Measurements from ENCODE around the gene SBNO2. TPM values are rescaled to one million over a fixed set of nuclear protein-coding genes. Genes with fewer than 3 reads are reported as not detected.
A peak's percentile ranks its signal among the peaks of the same experiment; 100 is the strongest.

Gene SBNO2
- total and polyA plus RNA-seq, 4 donors, result 2.2 to 25.0 (median 15.0) TPM

DNA sequence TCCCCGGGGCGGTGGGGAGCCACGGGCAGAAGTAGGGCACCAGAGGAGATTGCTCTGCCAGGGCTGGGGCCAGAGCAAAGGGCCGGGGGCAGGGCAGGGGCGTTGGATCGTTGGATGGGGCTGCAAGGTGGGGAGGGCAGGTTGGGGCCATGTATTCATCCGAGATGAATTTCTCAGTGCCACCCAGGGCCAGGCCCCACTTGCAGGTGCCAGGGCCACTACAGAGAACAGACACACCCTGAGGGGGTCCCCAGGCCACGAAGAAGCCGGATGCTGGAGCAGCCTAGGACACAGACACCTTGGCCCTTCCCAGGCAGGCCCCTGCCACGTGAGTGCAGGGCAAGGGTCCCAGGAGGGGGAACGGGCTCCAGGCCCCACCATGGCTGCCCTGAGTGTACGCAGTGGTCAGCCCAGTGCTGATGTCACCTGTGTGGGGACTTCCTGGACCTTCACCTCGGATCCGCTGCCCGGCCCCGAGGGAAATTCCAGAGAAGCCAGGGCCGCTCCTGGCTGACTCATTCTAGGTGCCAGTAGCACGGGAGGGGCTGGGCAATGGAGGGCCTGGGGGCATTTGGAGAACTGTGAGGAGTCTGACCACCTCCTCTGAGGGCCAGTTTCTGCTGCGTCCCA lies 9.6 kb upstream of the SBNO2 start:
- Histone ChIP-seq H3K4me3 (ENCODE audit: low read depth in 1 of 3, low read length in 3 of 3) (no peak overlapping the region), H3K9me3 (ENCODE audit: control insufficient read depth in 4 of 4, low read length in 3 of 4) (no peaks in the 10 kb centered on the region), H3K27ac (ENCODE audit: low read depth in 1 of 2, low read length in 2 of 2) (no peak overlapping the region), H3K9ac (ENCODE audit: low read depth in 1 of 2, low read length in 2 of 2) (no peak overlapping the region), H3K27me3 (ENCODE audit: control insufficient read depth in 4 of 4, insufficient read depth in 4 of 4, low read length in 3 of 4) (no peaks in the 10 kb centered on the region), H3K4me1 (ENCODE audit: control insufficient read depth in 4 of 4, insufficient read depth in 4 of 4, low read length in 3 of 4) (peaks cover 0 to 7% (median 4%) of the 10 kb centered on the region in 4 donors), H3K36me3 (ENCODE audit: control insufficient read depth in 4 of 4, insufficient read depth in 3 of 4, low read depth in 1 of 4, low read length in 3 of 4) (no peaks in the 10 kb centered on the region)
- DNase-seq (ENCODE audit: low spot score), result no peak
- TF ChIP-seq SP1 (IDR thresholded peaks at IDR 0.05) (peak; percentile 63), FOXA2 (IDR thresholded peaks at IDR 0.05) (no peak), FOXA1 (IDR thresholded peaks at IDR 0.05) (no peak), RAD21 (IDR thresholded peaks at IDR 0.05) (no peak), HNF4A (conservative IDR thresholded peaks at IDR 0.05) (peak; percentile 61 to 71), NR2F2 (IDR thresholded peaks at IDR 0.05) (no peak), GABPA (IDR thresholded peaks at IDR 0.05 in 1 of 2, conservative IDR thresholded peaks at IDR 0.05 in 1 of 2) (no peak), JUND (IDR thresholded peaks at IDR 0.05) (peak; percentile 33 to 71), RXRA (IDR thresholded peaks at IDR 0.05) (peak in 1 of 2 donors; percentile 29), EGR1 (IDR thresholded peaks at IDR 0.05; ENCODE audit: low read depth in 2 of 2) (no peak), HNF4G (IDR thresholded peaks at IDR 0.05) (no peak), TAF1 (conservative IDR thresholded peaks at IDR 0.05) (no peak), YY1 (IDR thresholded peaks at IDR 0.05) (no peak)
- TF ChIP-seq, protein P1, sequence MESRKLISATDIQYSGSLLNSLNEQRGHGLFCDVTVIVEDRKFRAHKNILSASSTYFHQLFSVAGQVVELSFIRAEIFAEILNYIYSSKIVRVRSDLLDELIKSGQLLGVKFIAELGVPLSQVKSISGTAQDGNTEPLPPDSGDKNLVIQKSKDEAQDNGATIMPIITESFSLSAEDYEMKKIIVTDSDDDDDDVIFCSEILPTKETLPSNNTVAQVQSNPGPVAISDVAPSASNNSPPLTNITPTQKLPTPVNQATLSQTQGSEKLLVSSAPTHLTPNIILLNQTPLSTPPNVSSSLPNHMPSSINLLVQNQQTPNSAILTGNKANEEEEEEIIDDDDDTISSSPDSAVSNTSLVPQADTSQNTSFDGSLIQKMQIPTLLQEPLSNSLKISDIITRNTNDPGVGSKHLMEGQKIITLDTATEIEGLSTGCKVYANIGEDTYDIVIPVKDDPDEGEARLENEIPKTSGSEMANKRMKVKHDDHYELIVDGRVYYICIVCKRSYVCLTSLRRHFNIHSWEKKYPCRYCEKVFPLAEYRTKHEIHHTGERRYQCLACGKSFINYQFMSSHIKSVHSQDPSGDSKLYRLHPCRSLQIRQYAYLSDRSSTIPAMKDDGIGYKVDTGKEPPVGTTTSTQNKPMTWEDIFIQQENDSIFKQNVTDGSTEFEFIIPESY (IDR thresholded peaks at IDR 0.05), result no peak
- TF ChIP-seq, protein P2, sequence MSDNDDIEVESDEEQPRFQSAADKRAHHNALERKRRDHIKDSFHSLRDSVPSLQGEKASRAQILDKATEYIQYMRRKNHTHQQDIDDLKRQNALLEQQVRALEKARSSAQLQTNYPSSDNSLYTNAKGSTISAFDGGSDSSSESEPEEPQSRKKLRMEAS (IDR thresholded peaks at IDR 0.05), result no peak
- TF ChIP-seq, protein P3, sequence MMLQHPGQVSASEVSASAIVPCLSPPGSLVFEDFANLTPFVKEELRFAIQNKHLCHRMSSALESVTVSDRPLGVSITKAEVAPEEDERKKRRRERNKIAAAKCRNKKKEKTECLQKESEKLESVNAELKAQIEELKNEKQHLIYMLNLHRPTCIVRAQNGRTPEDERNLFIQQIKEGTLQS (IDR thresholded peaks at IDR 0.05), result no peak
- TF ChIP-seq, protein P4, sequence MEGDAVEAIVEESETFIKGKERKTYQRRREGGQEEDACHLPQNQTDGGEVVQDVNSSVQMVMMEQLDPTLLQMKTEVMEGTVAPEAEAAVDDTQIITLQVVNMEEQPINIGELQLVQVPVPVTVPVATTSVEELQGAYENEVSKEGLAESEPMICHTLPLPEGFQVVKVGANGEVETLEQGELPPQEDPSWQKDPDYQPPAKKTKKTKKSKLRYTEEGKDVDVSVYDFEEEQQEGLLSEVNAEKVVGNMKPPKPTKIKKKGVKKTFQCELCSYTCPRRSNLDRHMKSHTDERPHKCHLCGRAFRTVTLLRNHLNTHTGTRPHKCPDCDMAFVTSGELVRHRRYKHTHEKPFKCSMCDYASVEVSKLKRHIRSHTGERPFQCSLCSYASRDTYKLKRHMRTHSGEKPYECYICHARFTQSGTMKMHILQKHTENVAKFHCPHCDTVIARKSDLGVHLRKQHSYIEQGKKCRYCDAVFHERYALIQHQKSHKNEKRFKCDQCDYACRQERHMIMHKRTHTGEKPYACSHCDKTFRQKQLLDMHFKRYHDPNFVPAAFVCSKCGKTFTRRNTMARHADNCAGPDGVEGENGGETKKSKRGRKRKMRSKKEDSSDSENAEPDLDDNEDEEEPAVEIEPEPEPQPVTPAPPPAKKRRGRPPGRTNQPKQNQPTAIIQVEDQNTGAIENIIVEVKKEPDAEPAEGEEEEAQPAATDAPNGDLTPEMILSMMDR (IDR thresholded peaks at IDR 0.05; ENCODE audit: low read depth, low read length, missing input control), result no peak
- TF ChIP-seq, protein P5, sequence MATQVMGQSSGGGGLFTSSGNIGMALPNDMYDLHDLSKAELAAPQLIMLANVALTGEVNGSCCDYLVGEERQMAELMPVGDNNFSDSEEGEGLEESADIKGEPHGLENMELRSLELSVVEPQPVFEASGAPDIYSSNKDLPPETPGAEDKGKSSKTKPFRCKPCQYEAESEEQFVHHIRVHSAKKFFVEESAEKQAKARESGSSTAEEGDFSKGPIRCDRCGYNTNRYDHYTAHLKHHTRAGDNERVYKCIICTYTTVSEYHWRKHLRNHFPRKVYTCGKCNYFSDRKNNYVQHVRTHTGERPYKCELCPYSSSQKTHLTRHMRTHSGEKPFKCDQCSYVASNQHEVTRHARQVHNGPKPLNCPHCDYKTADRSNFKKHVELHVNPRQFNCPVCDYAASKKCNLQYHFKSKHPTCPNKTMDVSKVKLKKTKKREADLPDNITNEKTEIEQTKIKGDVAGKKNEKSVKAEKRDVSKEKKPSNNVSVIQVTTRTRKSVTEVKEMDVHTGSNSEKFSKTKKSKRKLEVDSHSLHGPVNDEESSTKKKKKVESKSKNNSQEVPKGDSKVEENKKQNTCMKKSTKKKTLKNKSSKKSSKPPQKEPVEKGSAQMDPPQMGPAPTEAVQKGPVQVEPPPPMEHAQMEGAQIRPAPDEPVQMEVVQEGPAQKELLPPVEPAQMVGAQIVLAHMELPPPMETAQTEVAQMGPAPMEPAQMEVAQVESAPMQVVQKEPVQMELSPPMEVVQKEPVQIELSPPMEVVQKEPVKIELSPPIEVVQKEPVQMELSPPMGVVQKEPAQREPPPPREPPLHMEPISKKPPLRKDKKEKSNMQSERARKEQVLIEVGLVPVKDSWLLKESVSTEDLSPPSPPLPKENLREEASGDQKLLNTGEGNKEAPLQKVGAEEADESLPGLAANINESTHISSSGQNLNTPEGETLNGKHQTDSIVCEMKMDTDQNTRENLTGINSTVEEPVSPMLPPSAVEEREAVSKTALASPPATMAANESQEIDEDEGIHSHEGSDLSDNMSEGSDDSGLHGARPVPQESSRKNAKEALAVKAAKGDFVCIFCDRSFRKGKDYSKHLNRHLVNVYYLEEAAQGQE (IDR thresholded peaks at IDR 0.05), result no peak
- WGBS, result 64% methylated on average over 19 of the region's 19 CpGs

Data from liver (tissue), 9 donors.